Left renal pelvis (tissue), 4 donors: ENCODE data around the gene MYO7A. TPM values are rescaled to one million over a fixed set of nuclear protein-coding genes. Genes with fewer than 3 reads are reported as not detected.

Experiments
- DNase-seq, 4 donors: peaks; one replicate each; pipeline ENCODE4 v3.0.0-alpha.2; 2013; ENCODE audit warnings: low read depth in 4 of 4, low spot score in 3 of 4
- polyA plus RNA-seq, 4 donors: library from polyadenylated mRNA; unstranded; fragments of 120-200 nt; gene quantifications; one replicate each; pipeline ENCODE4 v1.2.1, GENCODE V29; 2013; ENCODE audit not compliant: insufficient read length in 4 of 4

MYO7A gene
- polyA plus RNA-seq, 4 donors, result 2.2 to 4.2 (median 2.8) TPM

DNA sequence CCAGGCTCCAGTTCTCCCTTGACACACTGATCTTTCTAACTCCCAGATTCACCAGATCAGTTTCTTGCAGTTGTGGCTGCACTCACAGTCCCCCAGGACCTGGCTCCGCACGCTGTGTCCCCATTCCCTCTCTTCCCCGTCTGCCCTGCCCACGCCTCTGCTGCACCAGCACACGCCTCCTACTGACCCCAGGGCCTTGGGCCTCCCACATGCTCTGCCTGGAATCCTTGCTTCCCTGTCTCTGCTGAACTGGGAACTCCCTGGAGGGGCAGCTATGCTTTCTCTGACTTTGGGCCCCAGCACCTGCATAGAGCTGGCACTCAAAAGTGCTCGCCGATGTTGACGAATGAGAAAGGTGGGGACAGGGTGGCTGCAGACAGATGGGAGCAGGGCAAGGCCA lies 68.9 kb downstream of the MYO7A start:
- DNase-seq, result no peak

DNA sequence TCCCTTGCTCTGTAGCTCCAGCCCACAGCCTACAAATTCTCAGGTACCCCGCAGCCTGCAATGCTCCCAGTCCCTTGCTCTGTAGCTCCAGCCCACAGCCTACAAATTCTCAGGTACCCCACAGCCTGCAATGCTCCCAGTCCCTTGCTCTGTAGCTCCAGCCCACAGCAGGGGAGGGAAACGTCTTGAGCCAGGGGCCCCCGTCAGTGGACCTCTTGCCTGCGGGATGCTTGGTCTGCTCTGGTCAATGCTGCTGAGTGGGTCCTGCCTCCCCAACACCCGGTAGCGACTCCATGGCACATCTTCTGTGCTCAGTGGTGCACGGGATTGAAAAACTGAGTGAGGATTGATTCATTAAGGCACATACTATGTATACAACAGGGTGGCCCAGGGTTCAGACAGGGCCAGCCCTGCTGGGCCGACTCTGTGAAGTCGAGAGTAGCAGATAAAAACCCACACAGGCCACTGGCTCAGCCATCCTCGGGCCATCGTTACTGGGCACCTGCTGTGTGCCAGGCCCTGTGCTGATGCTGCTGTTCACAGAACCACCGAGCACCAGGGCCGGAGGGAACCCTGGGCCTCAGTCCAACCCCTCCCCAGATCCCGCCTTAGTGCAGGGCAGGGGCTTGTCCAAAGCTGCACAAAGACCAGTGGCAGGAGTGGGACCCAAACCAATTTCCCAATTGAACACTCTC lies 69.7 kb downstream of the MYO7A start:
- no peak for DNase-seq

DNA sequence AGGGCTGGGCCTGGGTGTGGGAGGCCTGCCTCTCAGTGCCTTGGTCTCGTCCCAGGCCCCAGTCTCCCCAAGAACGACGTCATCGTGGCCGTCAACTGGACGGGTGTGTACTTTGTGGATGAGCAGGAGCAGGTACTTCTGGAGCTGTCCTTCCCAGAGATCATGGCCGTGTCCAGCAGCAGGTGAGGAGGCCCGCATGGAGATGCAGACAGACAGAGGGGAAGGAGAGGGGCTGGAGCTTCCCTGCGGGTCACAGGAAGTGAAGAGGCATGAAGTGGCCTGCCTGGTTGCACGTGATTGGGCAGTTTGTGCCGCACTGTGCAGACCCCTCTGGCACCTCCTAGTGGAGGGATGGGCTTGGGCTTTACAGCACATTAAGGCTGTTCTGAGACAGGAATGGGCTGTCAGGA lies 70.4 kb downstream of the MYO7A start:
- DNase-seq, result no peak

DNA sequence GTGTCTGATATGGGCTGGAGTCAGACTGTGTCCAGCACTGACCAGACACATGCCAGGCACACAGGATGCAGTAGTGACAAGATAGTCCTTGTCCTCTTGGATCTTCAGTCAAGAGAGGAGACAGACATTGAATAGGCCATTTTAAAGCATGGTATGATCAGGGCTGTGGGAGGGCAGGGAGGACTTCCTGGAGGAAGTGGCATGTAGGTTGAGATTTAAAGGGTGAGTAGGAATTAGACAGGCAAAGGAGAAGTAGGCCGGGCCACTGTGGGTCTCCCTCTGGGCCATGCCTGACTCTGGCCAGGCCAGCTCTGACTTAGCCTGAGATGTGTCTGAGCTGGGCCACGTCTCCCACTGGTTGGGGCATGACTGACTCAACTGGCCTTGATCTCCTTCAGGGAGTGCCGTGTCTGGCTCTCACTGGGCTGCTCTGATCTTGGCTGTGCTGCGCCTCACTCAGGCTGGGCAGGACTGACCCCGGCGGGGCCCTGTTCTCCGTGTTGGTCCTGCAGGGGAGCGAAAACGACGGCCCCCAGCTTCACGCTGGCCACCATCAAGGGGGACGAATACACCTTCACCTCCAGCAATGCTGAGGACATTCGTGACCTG lies 71.2 kb downstream of the MYO7A start:
- no peak for DNase-seq

DNA sequence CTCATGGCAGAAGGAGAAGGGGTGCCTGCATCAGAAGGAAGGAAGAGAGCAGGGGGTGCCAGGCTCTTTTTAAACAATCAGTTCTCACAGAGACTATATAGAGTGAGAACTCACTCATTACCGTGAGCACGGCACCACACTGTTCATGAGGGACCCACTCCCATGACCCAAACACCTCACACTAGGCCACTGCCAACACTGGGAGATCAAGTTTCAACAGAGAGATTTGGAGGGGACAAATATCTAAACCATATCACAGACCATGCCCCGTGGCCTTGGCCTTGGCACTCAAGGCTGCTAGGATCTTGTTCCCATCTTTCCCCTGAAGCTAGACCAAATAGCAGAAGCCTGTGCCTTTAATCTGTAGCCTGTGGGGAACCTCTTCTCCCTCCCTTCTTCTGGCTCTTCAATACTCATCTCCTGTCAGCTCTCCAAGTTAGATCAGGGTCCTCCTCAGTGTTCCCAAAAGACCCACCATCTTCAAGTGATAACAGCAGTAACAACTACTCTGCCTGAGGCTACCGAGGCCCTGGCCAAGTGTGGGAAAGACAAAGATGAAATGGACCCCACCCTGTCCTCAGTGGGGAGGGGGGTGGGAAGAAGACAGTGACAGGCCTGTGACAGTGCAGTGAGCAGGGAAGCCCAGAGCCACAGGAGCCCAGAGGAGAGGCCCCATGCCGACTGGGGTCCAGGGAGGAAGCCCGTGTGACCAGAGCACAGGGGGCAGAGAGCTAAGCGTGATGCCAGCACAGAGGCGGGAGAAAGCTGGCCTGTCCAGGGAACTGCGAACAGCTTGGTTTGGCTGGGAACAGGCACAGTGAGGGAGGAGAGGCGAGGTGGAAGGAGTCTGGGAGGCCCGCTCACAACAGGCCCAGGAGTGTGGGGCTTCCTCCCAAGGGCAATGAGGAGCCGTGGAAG lies 72.6 kb downstream of the MYO7A start:
- DNase-seq, result no peak

DNA sequence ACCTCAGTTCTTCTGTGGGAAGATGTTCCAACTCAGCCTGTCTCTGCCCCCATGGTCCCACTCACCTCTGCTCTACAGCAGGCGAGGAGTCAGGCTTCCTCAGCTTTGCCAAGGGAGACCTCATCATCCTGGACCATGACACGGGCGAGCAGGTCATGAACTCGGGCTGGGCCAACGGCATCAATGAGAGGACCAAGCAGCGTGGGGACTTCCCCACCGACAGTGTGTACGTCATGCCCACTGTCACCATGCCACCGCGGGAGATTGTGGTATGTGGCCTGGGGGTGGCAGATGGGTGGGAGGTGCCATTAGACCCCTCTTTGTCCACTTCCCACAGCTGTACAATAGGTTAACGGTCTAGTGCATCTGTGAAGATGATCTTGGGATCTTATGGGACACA lies 73.3 kb downstream of the MYO7A start:
- DNase-seq, result no peak

DNA sequence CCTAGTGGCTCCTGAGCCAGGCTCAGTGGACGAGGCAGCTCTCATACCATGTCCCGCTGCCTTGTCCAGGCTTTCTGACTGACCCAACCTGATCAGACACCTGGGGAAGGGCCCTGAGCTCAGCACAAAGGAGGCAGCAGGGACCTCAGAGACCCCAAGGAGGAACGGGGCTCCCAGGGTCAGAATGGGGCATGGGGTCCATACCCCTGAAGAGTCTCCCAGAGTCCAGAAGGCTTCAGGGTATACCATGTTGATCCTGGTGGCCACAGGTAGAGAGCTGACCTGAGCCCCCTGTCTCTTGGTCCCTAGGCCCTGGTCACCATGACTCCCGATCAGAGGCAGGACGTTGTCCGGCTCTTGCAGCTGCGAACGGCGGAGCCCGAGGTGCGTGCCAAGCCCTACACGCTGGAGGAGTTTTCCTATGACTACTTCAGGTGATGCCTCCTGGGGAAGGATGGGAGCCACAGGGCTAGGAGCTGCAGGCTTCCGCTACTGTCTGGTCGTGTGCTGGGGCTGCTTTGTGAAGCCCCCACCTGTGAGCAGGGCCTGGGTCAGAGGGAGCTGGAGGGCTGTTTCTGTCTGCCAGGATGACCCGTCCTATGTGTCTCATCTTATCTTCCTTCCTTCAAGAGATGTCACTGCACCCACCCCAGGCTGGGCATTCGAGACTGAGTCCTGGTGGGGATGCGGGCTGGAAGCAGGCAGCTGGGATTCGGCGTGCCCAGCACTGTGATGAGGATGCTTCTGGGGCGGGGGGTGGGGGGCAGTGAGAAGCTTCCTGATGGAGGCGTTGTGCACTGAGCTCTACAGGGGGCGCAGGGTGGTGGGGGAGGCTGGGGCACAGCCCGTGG lies 74.2 kb downstream of the MYO7A start:
- DNase-seq, result no peak

DNA sequence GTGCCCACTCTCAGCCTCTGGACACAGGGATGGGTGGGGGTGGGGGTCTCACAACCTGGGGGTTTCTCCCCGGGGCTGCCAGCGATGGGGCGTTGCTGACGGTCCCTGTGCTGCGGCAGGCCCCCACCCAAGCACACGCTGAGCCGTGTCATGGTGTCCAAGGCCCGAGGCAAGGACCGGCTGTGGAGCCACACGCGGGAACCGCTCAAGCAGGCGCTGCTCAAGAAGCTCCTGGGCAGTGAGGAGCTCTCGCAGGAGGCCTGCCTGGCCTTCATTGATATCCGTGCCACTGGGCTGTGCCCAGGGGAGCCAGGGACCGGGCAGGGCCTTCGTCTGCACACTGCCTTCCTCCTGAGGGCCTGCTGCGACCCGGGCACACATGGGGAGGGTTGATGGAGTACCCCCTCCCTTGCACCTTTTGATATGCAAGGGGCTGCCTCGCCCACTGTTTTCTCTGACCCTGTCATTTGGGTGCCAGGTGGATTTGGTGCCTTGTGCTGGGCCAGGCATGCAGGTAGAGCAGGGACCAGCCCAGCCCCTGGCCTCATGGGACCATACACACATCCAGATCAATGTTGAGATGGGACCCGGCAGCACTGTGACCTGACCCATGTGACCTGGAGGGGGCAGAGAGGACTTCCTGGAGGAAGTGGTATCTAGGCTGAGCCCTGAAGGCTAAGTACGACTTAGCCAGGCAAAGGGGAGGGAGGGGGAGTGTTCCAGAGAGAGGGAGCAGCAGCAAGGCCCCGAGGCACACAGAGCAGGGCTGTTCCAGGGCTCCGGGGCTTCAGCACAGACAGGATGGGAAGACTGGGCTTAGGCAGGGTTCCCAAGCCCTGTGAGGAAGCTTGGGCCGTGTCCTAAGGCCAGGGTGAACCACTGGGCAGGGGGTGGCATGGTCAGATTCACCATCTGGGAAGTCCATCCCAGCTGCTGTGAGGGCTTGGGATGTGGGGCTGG lies 75.2 kb downstream of the MYO7A start:
- no peak for DNase-seq

DNA sequence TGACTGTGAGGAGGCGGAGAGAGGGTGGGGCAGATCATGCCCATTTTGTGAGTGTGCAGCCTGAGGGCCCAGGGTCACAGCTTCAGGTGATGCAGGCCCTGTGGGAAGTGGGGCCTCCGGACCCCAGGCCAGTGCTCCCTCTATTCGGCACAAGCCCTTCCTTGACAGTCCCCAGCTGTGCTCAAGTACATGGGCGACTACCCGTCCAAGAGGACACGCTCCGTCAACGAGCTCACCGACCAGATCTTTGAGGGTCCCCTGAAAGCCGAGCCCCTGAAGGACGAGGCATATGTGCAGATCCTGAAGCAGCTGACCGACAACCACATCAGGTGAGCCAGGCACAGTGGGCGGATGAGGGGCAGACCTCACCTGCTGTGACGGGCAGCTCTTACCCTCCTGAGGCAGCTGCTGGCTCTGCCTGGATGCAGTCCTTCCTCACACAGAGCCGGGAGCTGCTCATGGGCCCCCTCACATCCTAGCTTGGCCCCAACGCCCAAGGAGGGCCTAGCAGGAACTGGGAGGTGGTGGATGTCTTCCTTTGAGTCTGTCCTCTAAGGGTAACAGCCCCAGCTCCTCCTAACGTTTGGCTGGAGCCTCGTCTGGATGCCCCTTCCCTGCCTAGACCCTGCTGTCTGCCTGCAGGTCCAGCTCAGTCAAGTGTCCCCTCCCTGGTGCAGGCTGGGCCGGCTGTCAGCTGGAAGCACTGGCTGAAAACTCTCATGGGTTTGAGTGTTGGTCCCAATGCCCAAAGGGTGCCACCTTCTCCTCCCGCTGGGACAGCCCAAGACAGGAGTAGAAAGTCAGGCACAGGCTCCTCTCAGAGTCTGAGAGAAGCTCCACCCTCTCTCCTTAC lies 76.1 kb downstream of the MYO7A start:
- no peak for DNase-seq

DNA sequence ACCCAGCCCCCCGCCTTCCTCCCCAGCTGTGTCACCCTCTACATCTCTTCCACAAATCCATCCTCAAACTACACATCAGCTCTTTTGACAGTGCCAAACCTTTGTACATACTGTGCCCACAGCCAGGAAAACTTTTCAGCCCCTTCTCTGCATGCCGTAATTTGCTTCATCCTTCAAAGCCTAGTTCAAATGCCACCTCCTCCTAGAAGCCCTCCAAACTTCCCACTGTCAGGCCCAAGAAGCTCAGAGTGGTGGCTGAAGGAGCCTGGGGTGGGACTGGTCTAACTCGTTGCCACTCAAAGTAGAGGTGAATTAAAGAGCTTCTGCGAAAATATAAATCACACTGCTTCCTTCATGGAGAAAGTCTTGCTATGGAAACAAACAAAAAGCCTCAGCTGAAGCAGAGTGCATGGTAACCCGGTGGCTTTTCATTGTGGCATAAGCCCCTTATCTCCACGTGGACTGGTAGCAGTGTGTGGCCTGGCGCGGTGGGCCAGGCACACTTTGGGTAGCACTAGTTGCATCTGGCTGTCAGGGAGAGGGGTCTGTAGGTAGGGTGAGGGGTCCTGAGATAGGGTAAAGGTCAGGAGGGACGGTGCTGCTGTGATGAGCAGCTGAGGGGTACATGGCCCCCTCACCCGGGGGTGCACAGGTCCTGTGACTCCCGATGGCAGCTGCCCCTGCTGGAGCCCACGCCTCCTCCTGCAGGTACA lies 76.9 kb downstream of the MYO7A start:
- DNase-seq, result no peak

DNA sequence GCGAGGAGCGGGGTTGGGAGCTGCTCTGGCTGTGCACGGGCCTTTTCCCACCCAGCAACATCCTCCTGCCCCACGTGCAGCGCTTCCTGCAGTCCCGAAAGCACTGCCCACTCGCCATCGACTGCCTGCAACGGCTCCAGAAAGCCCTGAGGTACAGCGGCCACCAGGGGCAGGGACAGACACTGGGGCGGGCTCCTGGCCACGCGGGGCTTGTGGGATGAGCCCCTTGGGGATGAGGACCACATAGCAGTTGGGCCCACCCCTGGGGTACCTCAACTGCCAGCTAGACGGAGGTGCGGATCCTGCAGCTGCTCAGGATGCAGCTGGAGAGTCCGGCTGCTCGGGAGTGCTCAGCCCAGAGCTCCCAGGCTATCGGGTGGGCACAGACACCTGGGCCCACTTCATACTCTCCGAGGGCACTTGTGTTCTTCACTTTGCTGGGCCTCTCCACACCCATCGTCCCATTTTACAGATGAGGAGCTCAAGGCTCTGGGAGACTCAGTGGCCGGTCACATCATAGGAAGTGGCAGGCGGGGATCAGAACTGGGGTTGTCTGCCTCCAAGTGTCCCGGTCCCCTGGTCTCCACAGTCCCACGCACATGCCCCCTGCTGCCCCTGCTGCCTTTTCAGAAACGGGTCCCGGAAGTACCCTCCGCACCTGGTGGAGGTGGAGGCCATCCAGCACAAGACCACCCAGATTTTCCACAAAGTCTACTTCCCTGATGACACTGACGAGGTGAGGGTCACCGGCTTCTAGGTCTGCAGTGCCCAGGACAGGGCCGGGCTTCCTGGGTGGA lies 77.6 kb downstream of the MYO7A start:
- DNase-seq, result no peak

DNA sequence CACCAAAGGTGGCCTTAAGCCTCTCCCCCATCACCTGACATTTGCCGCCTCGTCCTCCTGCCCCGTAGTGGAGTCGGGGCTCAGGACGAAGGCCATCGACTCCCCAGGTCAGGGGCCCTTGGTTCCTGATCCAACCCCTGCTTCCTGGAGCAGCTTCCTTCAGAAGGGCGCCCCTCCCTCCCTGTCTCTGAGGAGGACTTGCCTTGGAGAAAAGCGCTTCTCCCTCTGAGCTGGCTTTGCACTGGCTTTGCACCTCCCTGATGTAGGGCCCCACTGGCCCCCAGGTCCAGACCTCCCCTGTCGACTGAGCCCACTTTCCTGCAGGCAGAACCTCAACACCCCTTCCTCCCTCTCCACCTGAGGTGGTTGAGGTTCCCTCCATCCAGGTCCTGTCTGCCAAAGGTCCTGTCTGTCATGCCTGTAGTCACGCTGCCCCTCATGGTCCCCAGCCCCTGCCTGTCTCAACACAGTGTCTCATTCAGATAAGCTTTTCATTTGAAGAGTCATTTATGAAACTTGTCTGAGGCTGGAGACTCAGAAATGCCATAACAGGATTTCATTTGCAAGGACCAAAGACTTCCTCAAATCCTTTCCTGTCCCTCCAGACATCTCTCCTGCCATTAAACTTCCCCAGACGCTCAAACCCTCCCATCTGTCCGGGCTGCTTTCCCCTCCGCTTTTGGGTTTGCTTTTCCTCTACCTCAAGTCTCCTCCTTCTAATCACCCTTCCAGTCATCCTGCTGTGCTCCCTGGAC lies 78.4 kb downstream of the MYO7A start:
- no peak for DNase-seq

DNA sequence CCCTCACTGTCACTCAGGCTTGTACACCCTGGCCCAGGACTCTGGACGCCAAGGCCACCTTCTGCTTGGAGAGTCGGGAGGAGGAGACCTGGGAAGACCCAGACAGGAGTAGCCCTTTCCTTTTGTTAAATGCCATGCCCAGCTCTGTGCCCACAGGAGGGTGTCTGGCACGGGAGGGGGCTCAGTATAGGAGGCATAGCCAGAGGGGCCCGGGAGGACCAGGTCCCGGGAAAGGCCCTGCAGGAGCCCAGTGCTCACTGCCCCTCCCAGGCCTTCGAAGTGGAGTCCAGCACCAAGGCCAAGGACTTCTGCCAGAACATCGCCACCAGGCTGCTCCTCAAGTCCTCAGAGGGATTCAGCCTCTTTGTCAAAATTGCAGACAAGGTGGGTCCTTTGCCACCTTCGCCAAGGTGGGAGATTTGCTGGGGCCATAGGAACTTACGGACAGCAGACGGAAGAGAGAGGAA lies 79.0 kb downstream of the MYO7A start:
- DNase-seq, result no peak

DNA sequence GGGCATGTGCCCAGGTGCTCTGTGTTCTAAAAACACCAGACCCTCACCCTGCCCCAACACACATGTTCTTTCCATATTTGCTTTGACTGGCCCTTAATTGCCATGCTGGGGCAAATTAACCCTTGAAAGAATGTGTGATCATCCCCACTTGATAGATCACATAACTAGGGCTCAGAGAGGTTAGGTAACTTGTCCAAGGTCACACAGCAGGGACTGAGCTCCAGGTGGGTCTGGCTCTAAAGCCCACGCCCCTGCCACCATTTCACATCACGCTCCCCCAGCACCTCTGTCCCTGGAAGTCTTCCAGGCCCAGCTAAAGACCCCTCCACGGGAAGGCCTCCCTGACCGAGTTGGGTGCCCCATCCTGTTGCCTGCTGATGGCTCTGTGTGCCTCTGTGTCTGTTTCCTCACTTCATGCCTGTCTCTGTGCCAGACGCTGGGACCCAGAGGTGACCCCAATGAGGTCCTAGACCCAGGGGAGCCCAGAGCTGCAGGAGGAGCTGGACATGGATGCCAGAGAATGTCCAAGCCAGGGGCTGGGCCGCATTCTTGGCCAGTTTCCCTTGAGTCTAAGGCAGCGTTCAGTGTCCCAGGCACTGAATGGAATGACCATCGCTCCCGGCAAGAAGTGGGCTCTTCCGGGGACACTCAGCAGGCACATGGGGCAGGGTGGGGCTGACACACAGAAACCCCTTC lies 79.7 kb downstream of the MYO7A start:
- DNase-seq, result no peak

DNA sequence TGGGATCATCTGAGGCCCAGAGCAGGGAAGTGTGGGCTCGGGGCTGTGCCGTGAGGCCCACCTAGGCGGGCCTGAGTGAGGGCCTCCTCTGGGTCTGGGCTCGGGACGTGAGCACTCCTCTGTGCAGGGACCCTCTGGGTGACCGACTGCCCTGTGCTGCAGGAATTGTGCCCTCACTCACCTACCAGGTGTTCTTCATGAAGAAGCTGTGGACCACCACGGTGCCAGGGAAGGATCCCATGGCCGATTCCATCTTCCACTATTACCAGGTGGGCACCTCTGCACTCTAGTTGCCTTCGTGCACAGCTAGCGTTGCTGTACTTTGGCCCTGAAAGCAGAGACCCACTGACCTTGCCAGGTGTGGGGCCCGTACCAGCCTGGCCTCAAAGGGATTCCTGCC lies 80.5 kb downstream of the MYO7A start:
- no peak for DNase-seq

DNA sequence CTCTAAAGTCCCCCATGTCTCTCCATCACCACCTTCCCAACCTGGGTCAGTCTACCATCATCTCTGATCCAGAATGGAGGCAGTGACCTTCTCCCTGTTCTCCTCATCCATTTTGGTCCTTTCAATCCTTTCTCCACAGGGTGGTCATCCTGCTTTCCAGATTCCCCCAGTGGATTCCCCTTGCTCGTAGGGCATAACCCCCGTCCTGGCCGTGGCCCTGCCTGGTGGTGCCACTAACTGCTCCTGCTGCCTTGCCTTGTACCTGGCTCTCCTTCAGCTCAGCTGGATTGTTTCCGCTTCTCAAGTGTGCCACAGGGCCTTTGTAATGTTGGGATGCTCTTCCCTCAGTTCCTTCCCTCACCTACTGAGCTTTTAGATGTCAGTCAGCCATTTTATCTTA lies 81.6 kb downstream of the MYO7A start:
- DNase-seq, result no peak
